WERI-Rb-1 (cell line): ENCODE results near the gene BCAS3.

Experiments
- DNase-seq: peaks from one replicate; pipeline ENCODE4 v3.0.0-alpha.2; 2020
- H3K27ac ChIP-seq: fragments of 250-450 bp; sonication (Bioruptor Pico); 2 replicates; pipeline ENCODE4 v1.5.1; 2020; ENCODE audit warnings: mild to moderate bottlenecking, moderate library complexity
- H3K27me3 ChIP-seq: fragments of 250-450 bp; sonication (Bioruptor Pico); 2 replicates; pipeline ENCODE4 v1.5.1; 2021; ENCODE audit warnings: mild to moderate bottlenecking, low read depth, moderate library complexity; ENCODE audit not compliant: insufficient read depth, severe bottlenecking
- H3K36me3 ChIP-seq: fragments of 250-450 bp; sonication (Bioruptor Pico); 2 replicates; pipeline ENCODE4 v1.5.1; 2020; ENCODE audit warnings: mild to moderate bottlenecking, moderate library complexity
- H3K4me3 ChIP-seq: 2 replicates; pipeline ENCODE4 v1.5.1; 2011; ENCODE audit warnings: low read depth, mild to moderate bottlenecking, control low read depth, low read length
- H3K9me3 ChIP-seq: fragments of 250-450 bp; sonication (Bioruptor Pico); 2 replicates; pipeline ENCODE4 v1.5.1; 2021; ENCODE audit warnings: mild to moderate bottlenecking, moderate library complexity; ENCODE audit not compliant: severe bottlenecking
- CTCF ChIP-seq: IDR thresholded peaks from 2 replicates; pipeline ENCODE4 v1.5.1; 2011; ENCODE audit warnings: low read depth, mild to moderate bottlenecking, control low read depth, inconsistent platforms, low read length

BCAS3 gene

GRCh38 chr17:61364463-61364846 is 686.8 kb downstream of the BCAS3 start:
- no peaks in the 10 kb centered on the region for H3K9me3 ChIP-seq
- TF ChIP-seq CTCF = no peak
- H3K4me3 ChIP-seq = no peak overlapping the region
- no peak overlapping the region for H3K27ac ChIP-seq
- H3K36me3 ChIP-seq = no peaks in the 10 kb centered on the region
- DNase-seq = no peak
- no peaks in the 10 kb centered on the region for H3K27me3 ChIP-seq

- no peak for TF ChIP-seq CTCF
- Histone ChIP-seq H3K36me3 (no peaks in the 10 kb centered on the region), H3K27me3 (no peaks in the 10 kb centered on the region), H3K9me3 (no peaks in the 10 kb centered on the region), H3K27ac (peak overlapping the region; percentile 83), H3K4me3 (peak overlapping the region; percentile 35)
- no peak for DNase-seq
Observed at GRCh38 chr17:61366076-61366714, 688.5 kb downstream of the BCAS3 start.

- DNase-seq = peak; percentile 91
- H3K27me3 ChIP-seq = no peaks in the 10 kb centered on the region
- peak overlapping the region; percentile 83 for H3K27ac ChIP-seq
- peak overlapping the region; percentile 35 for H3K4me3 ChIP-seq
- H3K9me3 ChIP-seq = no peaks in the 10 kb centered on the region
- no peaks in the 10 kb centered on the region for H3K36me3 ChIP-seq
- TF ChIP-seq CTCF = no peak
Observed at GRCh38 chr17:61366715-61367413, 689.2 kb downstream of the BCAS3 start.

GRCh38 chr17:61368049-61368831 is 690.6 kb downstream of the BCAS3 start:
- Histone ChIP-seq H3K27ac (no peak overlapping the region), H3K36me3 (no peaks in the 10 kb centered on the region), H3K4me3 (no peak overlapping the region), H3K27me3 (no peaks in the 10 kb centered on the region), H3K9me3 (no peaks in the 10 kb centered on the region)
- TF ChIP-seq CTCF = no peak
- no peak for DNase-seq

GRCh38 chr17:61368832-61369450 is 691.3 kb downstream of the BCAS3 start:
- no peak overlapping the region for H3K27ac ChIP-seq
- H3K4me3 ChIP-seq = no peak overlapping the region
- no peaks in the 10 kb centered on the region for H3K36me3 ChIP-seq
- DNase-seq = no peak
- no peak for TF ChIP-seq CTCF
- no peaks in the 10 kb centered on the region for H3K9me3 ChIP-seq
- H3K27me3 ChIP-seq = no peaks in the 10 kb centered on the region
